Stimulated activated effector memory CD8-positive, alpha-beta T cell treated with anti-CD3 and anti-CD28 coated beads, Interleukin-12 subunit alpha, Interleukin-12 subunit beta, amount 100 ng/mL, for 72 hours (primary cell): ENCODE data around the gene RACK1.
"Not testable (repeated sequence)": the region's sequence is repeated elsewhere in the genome, so short reads cannot be mapped to it uniquely, and the experiment has no call there.

Experiments used
- ATAC-seq: fragments of 150-1000 bp; cut with Tn5 transposase; 2 replicates; pipeline ENCODE4 v1.10.0; 2021
- DNase-seq, 2 donors: peaks; one replicate each; pipeline ENCODE4 v3.0.0; 2021 to 2022; ENCODE audit warnings: low spot score in 2 of 2
- H3K27ac Mint-ChIP-seq: one replicate; pipeline ENCODE4 v1.8.0; 2022; ENCODE audit warnings: mild to moderate bottlenecking, mixed read lengths
- H3K36me3 Mint-ChIP-seq: one replicate; pipeline ENCODE4 v1.8.0; 2022; ENCODE audit warnings: mild to moderate bottlenecking, mixed read lengths
- H3K4me1 Mint-ChIP-seq: one replicate; pipeline ENCODE4 v1.8.0; 2022; ENCODE audit warnings: mixed read lengths
- H3K4me3 Mint-ChIP-seq: one replicate; pipeline ENCODE4 v1.8.0; 2022; ENCODE audit warnings: mild to moderate bottlenecking, mixed read lengths
- H3K9me3 Mint-ChIP-seq: one replicate; pipeline ENCODE4 v1.8.0; 2022; ENCODE audit warnings: mixed read lengths

Gene RACK1

GRCh38 chr5:181243564-181244343 lies at the start of gene RACK1:
TSS of gene RACK1 (minus strand) at chr5:181243906. CDS start at chr5:181243800, 106 bp downstream.
- Mint-ChIP-seq H3K27ac (peak within 1 kb of the TSS; percentile 100), H3K4me1 (peaks cover 63% of the 10 kb centered on the region), H3K9me3 (no peaks in the 10 kb centered on the region), H3K36me3 (peaks cover 98% of the 10 kb centered on the region), H3K4me3 (peak within 1 kb of the TSS; percentile 97)
- DNase-seq = peak; percentile 69 to 93
- ATAC-seq = peak; percentile 77

GRCh38 chr5:181287331-181287730 lies 43.6 kb upstream of the RACK1 start:
- peak in 1 of 2 donors; percentile 17 for DNase-seq
- H3K9me3 Mint-ChIP-seq, H3K4me1 Mint-ChIP-seq, ATAC-seq, H3K36me3 Mint-ChIP-seq, H3K4me3 Mint-ChIP-seq, H3K27ac Mint-ChIP-seq: not testable (repeated sequence)

DNA sequence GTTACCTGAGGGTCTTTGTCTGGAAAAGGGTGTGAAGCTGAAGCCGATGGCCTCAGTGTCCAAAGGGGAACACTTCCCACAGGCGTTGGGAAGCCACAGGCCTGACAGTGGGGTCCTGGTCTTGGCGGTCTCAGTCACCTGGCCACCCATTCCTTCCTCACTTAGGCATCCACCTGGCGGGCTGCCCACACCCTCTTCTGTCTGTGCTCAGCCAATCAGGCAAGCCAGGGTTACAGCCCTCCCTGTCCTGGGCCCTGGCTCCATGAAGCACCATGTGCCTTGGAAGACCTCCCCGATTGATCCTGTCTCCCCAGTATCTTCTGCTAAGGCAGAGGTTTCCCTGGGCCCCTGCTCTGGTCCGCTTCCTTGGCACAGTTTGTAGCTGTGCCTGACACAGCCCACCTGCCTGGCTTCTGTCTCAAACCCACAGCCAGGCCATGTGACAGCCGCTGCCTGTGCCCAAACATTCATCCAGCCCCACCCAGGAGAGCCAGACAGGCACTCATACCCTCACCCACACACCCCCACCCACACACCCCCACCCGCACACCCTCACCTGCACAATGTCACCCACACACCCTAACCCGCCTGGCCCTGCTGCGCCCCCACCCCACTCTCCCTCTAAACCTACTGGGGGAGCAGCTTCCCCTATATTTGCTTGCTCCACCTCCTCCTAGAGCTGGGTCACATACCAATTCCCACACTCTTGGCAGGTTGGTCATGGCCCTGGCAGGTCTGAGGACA lies 42.4 kb upstream of the RACK1 start:
- not testable (repeated sequence) for ATAC-seq, H3K27ac Mint-ChIP-seq

DNA sequence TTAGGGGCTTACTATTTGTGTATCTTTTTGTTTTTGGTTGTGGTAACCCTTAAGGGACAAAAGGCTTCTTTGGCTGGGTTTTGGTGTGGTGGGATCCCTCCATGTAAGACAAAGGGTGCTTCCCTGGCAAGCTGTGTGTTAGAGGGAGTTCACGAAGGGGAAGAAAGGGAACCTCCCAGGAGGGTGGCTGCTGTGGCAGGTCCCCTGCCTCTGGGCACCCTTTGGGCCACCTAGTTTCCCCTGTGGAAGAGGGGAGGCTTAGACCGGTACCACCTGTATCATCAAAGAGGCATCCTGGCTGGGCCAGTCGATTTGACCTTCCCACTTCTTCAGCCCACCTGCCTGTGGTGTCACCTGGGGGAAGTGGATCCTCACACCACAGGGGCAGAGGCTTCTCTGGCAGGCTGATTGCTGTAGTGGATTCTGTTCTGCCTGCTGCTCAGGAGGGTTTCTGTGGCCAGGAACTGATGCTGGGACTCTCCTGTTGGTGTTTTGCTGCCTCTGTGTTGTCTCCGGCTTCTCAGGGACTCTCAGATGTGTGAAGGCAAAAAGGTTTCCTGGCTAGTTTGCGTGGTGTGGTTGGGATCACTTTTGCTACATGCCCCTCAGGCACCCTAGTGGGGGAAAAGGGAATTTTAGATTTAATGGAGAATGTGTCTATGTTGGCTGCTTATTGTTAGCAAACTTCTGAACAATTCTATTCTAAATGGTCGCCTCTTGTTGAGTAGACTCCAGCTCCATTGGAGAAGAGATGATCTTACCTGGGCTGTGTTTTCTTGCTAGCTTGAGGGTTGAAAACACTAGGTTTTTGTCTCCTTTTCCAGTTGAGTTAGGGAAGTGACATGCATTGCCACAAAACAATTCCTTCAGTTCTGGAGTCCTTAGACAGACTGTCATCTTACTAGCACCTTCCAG lies 40.4 kb upstream of the RACK1 start:
- DNase-seq = peak in 1 of 2 donors; percentile 47
- ATAC-seq, H3K4me3 Mint-ChIP-seq, H3K9me3 Mint-ChIP-seq, H3K36me3 Mint-ChIP-seq, H3K4me1 Mint-ChIP-seq: not testable (repeated sequence)
- H3K27ac Mint-ChIP-seq = peak overlapping the region; percentile 63

More for the DNA sequence above, 42.4 kb upstream of the RACK1 start:
- not testable (repeated sequence) for H3K36me3 Mint-ChIP-seq, H3K4me3 Mint-ChIP-seq, H3K4me1 Mint-ChIP-seq, H3K9me3 Mint-ChIP-seq
- peak in 1 of 2 donors; percentile 43 for DNase-seq

GRCh38 chr5:181283347-181283746 lies 39.6 kb upstream of the RACK1 start:
- DNase-seq (peak in 1 of 2 donors; percentile 38), ATAC-seq (no peak)
- H3K36me3 Mint-ChIP-seq = no peaks in the 10 kb centered on the region
- no peak overlapping the region for H3K4me3 Mint-ChIP-seq
- H3K4me1 Mint-ChIP-seq = no peaks in the 10 kb centered on the region
- no peaks in the 10 kb centered on the region for H3K9me3 Mint-ChIP-seq
- peak overlapping the region; percentile 63 for H3K27ac Mint-ChIP-seq

GRCh38 chr5:181282874-181283273 lies 39.2 kb upstream of the RACK1 start:
- ATAC-seq (no peak), DNase-seq (peak in 1 of 2 donors; percentile 23)
- H3K4me1 Mint-ChIP-seq = no peaks in the 10 kb centered on the region
- no peak overlapping the region for H3K4me3 Mint-ChIP-seq
- H3K27ac Mint-ChIP-seq = no peak overlapping the region
- H3K36me3 Mint-ChIP-seq = no peaks in the 10 kb centered on the region
- no peaks in the 10 kb centered on the region for H3K9me3 Mint-ChIP-seq

GRCh38 chr5:181282415-181282814 lies 38.7 kb upstream of the RACK1 start:
- DNase-seq = peak in 1 of 2 donors; percentile 10
- not testable (repeated sequence) for ATAC-seq, H3K27ac Mint-ChIP-seq, H3K36me3 Mint-ChIP-seq, H3K9me3 Mint-ChIP-seq, H3K4me3 Mint-ChIP-seq, H3K4me1 Mint-ChIP-seq

- ATAC-seq (no peak), DNase-seq (peak in 1 of 2 donors; percentile 25)
- H3K27ac Mint-ChIP-seq = no peak overlapping the region
- H3K36me3 Mint-ChIP-seq = no peaks in the 10 kb centered on the region
- H3K9me3 Mint-ChIP-seq = no peaks in the 10 kb centered on the region
- H3K4me3 Mint-ChIP-seq = no peak overlapping the region
- no peaks in the 10 kb centered on the region for H3K4me1 Mint-ChIP-seq
Measured at GRCh38 chr5:181281984-181282316, 38.2 kb upstream of the RACK1 start.

- DNase-seq (peak in 1 of 2 donors; percentile 30), ATAC-seq (no peak)
- no peaks in the 10 kb centered on the region for H3K9me3 Mint-ChIP-seq
- H3K4me1 Mint-ChIP-seq = no peaks in the 10 kb centered on the region
- H3K36me3 Mint-ChIP-seq = no peaks in the 10 kb centered on the region
- no peak overlapping the region for H3K27ac Mint-ChIP-seq
- no peak overlapping the region for H3K4me3 Mint-ChIP-seq
Measured at GRCh38 chr5:181281077-181281983, 37.6 kb upstream of the RACK1 start.

DNA sequence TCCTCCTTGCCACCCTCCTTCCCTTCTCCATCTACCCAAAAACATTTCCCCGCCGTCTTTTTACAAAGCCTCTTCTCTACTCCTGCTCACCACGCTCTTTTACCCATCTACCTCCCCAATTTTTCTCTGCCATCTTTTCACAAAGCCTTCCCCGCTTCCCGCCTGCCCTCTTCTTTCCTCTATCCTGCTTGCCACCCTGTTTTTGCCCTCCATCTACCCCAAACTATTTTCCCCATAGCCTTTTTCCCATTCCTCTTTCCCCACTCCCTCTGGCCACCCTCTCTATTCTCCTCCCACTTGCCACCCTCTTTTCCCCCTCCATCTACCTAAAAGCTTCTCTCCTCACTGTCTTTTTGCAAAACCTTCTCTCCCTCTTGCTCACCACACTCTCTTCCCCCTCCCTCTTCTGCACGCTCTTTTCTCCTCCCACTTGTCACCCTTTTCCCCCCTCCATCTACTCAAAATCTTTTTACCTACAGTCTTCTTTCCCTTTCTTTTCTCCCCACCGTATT lies 36.6 kb upstream of the RACK1 start:
- no peak for DNase-seq
- Mint-ChIP-seq H3K27ac (no peak overlapping the region), H3K4me1 (no peaks in the 10 kb centered on the region), H3K4me3 (no peak overlapping the region), H3K9me3 (no peaks in the 10 kb centered on the region), H3K36me3 (no peaks in the 10 kb centered on the region)
- ATAC-seq = no peak

DNA sequence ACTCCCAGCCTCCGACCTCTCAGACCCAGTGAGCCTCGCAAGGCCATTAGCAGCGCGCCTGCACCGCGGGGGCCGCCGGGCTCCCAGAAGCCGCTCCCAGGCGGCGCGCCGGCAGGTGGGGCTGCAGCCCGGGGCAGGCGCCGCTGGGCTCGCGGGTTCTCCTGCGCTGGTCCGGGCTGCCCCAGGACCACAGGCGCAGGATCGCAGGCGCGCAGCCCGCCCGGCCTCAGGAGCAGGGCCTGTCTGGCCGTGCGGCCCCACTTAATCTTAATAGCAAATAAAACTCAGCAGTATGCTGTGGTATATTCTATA lies 29.7 kb upstream of the RACK1 start:
- not testable (repeated sequence) for H3K36me3 Mint-ChIP-seq, ATAC-seq, DNase-seq, H3K27ac Mint-ChIP-seq, H3K9me3 Mint-ChIP-seq, H3K4me1 Mint-ChIP-seq, H3K4me3 Mint-ChIP-seq

DNA sequence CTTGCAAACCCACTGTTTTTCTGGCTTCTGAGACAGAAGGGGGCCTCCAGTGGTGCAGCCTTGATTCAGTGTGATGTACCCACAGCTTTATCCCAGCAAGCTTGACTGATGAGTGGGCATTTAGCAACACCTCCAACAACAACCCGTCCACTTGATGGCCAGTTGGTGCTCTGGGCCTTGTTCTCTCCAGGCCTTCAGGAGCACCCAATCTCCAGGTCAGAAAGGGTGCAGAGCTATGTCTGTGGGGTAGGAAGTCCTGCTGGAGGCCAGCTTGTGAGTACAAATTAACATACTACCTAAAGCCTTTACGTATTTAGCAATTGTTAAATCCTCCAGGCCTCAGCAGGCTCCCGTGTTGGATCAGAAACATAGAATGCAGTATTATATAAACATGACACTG lies 27.4 kb upstream of the RACK1 start:
- no peaks in the 10 kb centered on the region for H3K36me3 Mint-ChIP-seq
- DNase-seq (peak in 1 of 2 donors; percentile 41), ATAC-seq (no peak)
- H3K4me3 Mint-ChIP-seq = no peak overlapping the region
- H3K9me3 Mint-ChIP-seq = no peaks in the 10 kb centered on the region
- H3K27ac Mint-ChIP-seq = no peak overlapping the region
- H3K4me1 Mint-ChIP-seq = no peaks in the 10 kb centered on the region

DNA sequence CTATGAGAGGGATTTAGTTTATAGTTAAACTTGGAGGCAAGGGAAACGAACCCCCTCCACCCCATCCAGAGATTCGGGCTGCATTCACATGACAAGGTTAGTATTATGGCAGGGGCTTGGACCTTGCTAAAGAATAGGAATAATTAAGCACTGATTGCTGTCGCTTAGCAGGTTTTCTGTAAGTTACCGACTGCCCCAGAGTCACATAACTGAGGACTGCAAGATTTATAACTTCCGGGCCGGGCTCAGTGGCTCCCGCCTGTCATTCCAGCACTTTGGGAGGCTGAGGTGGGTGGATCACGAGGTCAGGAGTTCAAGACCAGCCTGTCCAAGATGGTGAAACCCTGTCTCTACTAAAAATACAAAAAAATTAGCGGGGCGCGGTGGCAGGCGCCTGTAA lies 24.2 kb upstream of the RACK1 start:
- not testable (repeated sequence) for H3K4me3 Mint-ChIP-seq, H3K27ac Mint-ChIP-seq, H3K9me3 Mint-ChIP-seq, H3K4me1 Mint-ChIP-seq, ATAC-seq, DNase-seq
- H3K36me3 Mint-ChIP-seq = peaks cover 12% of the 10 kb centered on the region

DNA sequence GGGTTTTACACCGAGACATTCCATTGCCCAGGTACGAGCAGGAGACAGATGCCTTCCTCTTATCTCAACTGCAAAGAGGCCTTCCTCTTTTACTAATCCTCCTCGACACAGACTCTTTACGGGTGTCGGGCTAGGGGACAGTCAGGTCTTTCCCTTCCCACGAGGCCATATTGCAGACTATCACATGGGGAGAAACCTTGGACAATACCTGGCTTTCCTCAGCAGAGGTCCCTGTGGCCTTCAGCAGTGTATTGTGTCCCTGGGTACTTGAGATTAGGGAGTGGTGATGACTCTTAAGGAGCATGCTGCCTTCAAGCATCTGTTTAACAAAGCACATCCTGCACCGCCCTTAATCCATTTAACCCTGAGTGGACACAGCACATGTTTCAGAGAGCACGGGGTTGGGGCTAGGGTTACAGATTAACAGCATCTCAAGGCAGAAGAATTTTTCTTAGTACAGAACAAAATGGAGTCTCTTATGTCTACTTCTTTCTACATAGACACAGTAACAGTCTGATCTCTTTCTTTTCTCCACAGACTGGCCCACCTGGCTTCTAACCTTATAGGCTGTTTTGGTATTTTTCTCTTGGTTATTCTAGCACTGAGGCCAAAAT lies 23.7 kb upstream of the RACK1 start:
- H3K27ac Mint-ChIP-seq = peak overlapping the region; percentile 6

More for the DNA sequence above, 23.7 kb upstream of the RACK1 start:
- H3K36me3 Mint-ChIP-seq = peaks cover 12% of the 10 kb centered on the region
- DNase-seq = peak in 1 of 2 donors; percentile 41
- H3K9me3 Mint-ChIP-seq, H3K4me3 Mint-ChIP-seq, ATAC-seq, H3K4me1 Mint-ChIP-seq: not testable (repeated sequence)
